Prostate gland (tissue), 2 donors: ENCODE data around the gene LMO2.

Experiments used
- CTCF ChIP-seq, 4 experiments: fragments of 200-600 bp in 2 of 4; fragments of 450-650 bp in 2 of 4; sonication (generic) in 2 of 4; IDR thresholded peaks; 1 replicate in 3 of 4; 2 replicates in 1 of 4; pipeline ENCODE4 v1.5.1; 2016 to 2019; ENCODE audit warnings: antibody characterized with exemption in 4 of 4, mild to moderate bottlenecking in 2 of 4, moderate library complexity in 2 of 4
- POLR2A ChIP-seq: fragments of 450-650 bp; IDR thresholded peaks from one replicate; pipeline ENCODE4 v1.6.1; 2016; ENCODE audit warnings: antibody characterized with exemption, mild to moderate bottlenecking

- TF ChIP-seq CTCF (IDR thresholded peaks at IDR 0.05) (no peak), POLR2A (no peak)
Observed at GRCh38 chr11:33879375-33879774, 12.5 kb downstream of the LMO2 start.
